ENCODE data around the gene C1QTNF1. TPM values are rescaled to one million over a fixed set of nuclear protein-coding genes. Genes with fewer than 3 reads are reported as not detected.
"Not testable (repeated sequence)": the region's sequence is repeated elsewhere in the genome, so short reads cannot be mapped to it uniquely, and the experiment has no call there.

Gene C1QTNF1
- total RNA-seq, 1 experiment from 2014 or later, result 42.5 TPM

GRCh38 chr17:79022507-79022991, 1.4 kb upstream of the C1QTNF1 start:
- no peak for DNase-seq (ENCODE audit: low read depth)

DNA sequence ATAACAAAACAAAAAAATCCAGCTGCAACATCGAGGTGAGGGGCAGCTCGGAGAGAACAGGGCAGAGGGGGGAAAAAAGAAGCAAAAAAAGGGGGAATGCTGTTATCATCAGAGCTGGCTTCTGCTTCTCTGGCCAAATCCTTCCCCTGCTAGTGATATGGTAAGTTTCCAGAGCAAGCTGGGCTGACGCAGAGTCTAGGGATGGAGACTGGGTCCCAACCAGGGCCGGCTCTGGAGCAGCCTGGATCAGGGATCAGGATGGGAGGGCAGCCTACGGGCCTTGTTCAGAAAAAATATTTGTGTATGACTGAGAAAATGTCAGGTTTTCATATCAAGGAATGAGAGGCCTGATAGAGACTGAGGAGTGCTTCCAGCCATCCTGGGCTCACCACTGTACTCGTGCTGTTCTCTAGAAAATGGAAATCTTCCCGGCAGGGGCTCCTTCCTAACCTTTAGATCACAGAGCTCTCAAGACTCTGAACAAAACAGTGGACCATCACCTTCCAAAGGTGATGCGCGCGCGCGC, 726 bp upstream of the C1QTNF1 start:
- no peak for DNase-seq (ENCODE audit: low read depth)

GRCh38 chr17:79024901-79025737, 1.1 kb downstream of the C1QTNF1 start:
- peak; percentile 70 for DNase-seq (ENCODE audit: low read depth)

DNA sequence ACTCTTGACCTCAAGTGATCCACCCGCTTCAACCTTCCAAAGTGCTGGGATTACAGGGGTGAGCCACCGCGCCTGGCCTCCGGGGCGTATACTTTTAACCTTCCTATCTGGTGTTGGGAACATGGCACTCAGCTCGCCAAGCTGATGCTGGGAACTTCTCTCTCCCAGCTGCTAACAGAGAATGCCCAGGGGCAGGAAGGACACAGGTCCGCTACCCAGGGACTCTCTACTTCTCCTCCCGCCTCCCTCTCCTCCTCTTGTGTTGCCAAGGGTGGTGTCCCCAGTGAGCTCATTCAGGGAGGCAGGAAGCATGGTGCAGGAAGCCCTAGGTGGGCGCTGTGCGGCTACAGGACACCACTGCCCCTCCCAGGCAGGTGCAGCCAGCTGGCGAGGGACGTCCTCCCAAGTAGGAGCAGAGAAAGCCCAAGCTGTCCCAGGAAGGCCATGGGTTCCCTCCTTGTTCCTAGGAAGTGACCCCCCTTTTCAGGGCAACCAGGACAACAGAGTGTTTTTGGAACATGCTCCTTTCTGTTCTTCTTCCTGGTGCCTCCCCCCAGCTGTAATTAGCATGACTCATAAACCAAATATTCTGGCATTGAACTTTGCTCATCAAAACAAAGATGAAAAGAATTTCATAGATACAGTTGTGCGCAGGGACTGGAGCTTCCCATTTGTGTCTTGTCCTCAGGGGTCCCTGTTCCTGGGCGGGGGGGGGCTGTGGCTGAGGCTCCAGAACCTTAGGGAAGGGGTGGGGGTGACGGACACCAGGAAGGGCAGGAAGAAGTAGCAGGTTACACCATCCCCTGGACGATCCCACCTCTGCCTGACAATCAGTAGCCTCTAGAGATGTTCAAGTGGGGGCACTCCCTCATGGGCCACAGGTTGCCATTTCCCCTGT, 2.7 kb downstream of the C1QTNF1 start:
- peak; percentile 90 for DNase-seq (ENCODE audit: low read depth)

GRCh38 chr17:79027274-79027924, 3.4 kb downstream of the C1QTNF1 start:
- peak; percentile 61 for DNase-seq (ENCODE audit: low read depth)

GRCh38 chr17:79027925-79028491, 4.0 kb downstream of the C1QTNF1 start:
- peak; percentile 92 for DNase-seq (ENCODE audit: low read depth)

- DNase-seq (ENCODE audit: low read depth), result no peak
These were observed 4.7 kb downstream of the C1QTNF1 start for GRCh38 chr17:79028496-79029326.

DNA sequence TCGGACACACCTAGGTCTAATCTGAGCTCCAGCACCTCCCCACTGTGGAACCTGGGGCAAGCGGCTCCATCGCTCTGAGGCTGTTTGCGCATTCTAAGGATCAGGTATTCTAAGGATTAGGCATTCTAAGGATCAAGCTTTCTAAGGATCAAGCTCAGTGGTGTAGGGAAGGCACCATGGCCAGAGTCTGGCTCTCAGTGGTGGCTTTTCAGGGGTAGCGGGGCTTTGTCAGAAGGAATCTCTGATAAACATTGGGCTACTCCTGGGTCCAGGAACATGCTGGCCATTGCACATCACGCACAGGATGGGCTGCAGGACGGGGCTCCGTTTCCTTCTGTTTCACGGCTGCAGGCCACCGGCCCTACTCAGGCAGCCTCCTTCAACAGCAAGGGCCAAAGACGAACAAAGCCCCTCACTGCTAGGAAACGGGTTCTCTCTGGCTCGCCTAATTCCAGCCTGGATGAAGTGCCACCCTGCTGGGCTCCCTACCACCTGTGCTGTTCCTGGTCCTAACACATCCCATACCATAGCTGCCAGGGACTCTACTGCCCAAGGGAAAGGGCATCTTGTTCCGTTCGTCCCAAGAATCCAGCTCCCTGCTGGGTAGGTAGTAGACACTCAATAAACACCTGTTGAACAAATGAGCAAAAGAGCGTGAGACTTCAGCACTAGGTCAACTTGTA, 5.5 kb downstream of the C1QTNF1 start:
- DNase-seq (ENCODE audit: low read depth), result no peak

DNA sequence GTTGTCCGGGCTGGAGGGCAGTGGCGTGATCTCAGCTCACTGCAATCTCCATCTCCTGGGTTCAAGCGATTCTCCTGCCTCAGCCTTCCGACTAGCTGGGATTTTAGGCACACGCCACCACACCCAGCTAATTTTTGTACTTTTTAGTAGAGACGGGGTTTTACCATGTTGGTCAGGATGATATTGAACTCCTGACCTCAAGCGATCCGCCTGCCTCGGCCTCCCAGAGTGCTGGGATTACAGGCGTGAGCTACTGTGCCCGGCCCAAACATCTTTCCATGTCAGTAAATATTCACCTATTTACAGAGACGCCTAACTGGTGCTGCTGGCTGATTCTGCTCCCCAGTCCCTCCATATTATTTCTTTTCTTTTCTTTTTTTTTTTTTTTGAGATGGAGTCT, 6.7 kb downstream of the C1QTNF1 start:
- DNase-seq (ENCODE audit: low read depth), result not testable (repeated sequence)

- no peak for DNase-seq (ENCODE audit: low read depth)
These were observed 8.3 kb downstream of the C1QTNF1 start for GRCh38 chr17:79031996-79032875.

GRCh38 chr17:79033046-79033616, 9.2 kb downstream of the C1QTNF1 start:
- no peak for DNase-seq (ENCODE audit: low read depth)

- peak; percentile 27 for DNase-seq (ENCODE audit: low read depth)
These were observed 10.0 kb downstream of the C1QTNF1 start for GRCh38 chr17:79033741-79034501.

GRCh38 chr17:79034931-79035485, 11.0 kb downstream of the C1QTNF1 start:
- no peak for DNase-seq (ENCODE audit: low read depth)

DNA sequence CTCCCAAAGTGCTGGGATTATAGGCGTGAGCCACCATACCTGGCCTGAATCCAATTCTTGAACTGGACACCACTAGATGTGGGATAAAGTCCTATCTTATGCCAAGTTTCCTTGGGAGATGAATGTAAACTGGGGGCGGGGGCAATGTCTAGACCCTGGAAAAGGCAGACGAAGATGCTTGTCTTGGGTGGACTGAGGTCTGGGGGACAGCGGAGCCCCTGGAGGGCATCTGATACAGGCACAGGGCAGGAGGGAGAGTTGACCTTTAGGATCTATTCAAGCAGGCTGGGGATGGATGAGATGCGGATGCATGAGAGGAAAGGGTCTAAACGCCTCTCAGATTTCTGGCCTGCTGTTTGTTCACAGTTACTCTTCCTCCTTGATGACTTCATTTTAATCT, 11.7 kb downstream of the C1QTNF1 start:
- no peak for DNase-seq (ENCODE audit: low read depth)

DNA sequence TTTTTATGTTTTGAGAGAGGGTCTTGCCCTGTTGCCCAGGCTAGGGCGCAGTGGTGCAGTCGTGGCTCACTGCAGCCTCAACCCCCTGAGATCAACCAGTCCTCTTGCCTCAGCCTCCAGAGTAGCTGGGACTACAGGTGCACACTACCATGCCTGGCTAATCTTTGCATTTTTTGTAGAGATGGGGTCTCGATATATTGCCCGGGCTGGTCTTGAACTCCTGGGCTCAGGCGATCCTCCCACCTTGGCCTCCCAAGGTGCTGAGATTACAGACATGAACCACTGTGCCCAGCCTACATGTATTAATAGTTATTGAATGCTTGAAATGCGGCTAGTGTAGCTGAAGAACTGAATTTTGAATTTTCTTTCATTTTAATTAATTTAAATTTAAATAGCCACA, 12.2 kb downstream of the C1QTNF1 start:
- DNase-seq (ENCODE audit: low read depth), result no peak

DNA sequence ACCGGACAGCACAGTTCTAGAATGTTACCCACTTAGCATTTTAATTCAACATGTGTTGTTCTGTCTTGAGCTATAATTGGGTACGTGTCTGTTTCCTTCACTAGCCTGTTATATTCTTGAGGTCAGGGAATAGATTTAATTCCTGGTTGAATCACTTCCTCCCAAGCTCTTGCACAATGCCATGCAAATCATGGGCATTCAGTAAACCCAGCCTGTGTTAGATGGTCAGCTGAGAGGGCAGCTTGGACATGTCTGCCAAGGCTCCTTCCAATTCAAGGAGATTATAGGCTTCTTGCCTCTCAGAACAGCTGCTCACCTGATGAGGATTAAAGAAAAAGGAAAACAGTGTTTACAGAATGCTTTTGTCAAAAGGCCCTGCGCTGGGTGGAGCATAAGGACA, 12.6 kb downstream of the C1QTNF1 start:
- peak; percentile 76 for DNase-seq (ENCODE audit: low read depth)

GRCh38 chr17:79038545-79039135, 14.7 kb downstream of the C1QTNF1 start:
- peak; percentile 87 for DNase-seq (ENCODE audit: low read depth)

All from Daoy (cell line).